Hepatic stellate cell (primary cell): ENCODE data around the gene LILRB4.
"Not testable (repeated sequence)": the region's sequence is repeated elsewhere in the genome, so short reads cannot be mapped to it uniquely, and the experiment has no call there.

ENCODE experiments used
- DNase-seq: peaks from one replicate; pipeline ENCODE4 v3.0.0; 2011; ENCODE audit warnings: low spot score

The LILRB4 gene

DNA sequence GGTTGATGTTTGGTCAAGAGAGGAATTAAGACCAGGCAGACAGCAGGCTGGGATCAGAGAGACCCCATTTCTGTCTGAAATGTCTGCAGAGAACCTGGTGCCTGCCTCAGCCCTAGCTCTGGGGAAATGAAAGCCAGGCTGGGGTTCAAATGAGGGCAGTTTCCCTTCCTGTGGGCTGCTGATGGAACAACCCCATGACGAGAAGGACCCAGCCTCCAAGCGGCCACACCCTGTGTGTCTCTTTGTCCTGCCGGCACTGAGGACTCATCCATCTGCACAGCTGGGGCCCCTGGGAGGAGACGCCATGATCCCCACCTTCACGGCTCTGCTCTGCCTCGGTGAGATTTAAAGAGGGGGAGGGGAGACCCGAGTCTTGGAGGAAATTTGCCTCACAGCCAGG lies at the start of gene LILRB4:
Gene LILRB4, plus strand, starts transcription at position 256 of the 400 bp plus-strand sequence. Its CDS starts 49 bp downstream, at position 305.
- no peak for DNase-seq

DNA sequence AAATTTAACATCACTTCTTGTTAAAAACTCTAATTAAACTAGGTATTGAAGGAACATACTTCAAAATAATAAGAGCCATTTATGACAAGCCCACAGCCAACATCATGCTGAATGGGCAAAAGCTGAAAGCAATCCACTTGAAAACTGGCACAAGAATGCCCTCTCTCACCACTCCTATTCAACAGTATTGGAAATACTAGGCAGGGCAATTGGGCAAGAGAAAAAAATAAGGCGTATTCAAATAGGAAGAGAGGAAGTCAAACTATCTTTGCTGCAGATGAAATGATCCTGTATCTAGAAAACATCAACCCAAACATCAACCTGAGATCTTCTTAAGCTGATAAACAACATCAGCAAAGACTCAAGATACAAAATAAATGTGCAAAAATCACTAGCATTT lies 48.1 kb upstream of the LILRB4 start:
- DNase-seq, result no peak

DNA sequence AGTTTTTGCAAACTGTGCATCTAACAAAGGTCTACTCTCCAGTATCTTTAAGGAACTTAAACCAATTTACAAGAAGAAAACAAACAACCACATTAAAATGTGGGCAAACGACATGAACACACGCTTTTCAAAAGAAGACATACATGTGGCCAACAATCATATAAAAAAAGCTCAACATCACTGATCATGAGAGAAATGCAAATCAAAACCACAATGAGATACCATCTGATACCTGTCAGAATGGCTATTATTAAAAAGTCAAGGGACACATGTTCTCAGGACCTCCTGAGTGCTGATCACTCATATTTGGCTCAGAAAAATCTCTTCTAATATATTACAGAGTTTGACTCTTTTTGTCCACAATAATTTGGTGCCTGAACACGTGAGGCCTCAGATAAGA lies 46.7 kb upstream of the LILRB4 start:
- no peak for DNase-seq

DNA sequence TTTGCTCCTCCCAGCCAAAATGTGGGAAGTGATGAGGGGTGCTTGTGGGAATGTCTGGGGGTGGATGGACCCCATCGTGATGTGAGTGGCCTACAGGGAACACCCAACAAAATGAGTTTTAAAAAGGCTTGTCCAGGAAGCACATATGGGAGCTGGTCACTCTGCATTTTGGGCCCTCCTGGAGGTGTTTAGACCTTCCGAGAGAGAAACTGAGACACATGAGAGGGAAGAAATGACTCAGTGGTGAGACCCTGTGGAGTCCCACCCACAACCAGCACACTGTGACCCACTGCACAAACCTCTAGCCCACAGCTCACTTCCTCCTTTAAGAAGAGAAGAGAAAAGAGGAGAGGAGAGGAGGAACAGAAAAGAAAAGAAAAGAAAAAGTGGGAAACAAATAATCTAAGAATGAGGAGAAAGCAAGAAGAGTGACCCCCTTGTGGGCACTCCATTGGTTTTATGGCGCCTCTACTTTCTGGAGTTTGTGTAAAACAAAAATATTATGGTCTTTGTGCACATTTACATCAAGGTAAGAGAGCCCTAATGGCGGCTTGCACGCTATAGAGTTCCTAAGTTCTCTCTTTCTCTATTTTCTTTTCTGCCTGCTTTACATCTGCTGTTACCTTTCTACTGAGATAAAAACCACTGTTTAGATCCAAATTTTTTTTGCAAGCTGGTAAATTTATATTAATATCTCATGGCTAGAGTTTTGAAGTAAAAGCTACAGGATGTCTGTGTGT lies 45.8 kb upstream of the LILRB4 start:
- no peak for DNase-seq

DNA sequence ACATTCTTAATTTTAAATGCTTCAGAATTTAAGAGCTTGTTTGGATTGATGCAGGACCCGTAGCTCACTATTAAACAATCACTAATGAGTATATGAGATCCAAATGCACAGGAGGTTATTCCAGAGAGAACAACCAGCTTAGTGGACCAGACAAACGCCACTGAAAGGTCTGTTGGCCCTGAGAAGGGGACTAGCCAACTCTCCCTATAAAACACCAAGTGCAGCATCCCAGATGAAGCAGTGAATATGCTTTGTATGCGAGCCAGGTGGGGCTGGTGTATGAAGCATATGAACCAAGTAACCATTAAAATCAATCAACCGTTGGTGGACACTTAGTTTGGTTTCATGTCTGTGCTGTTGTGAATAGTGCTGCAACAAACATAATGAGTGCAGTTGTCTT lies 42.3 kb upstream of the LILRB4 start:
- DNase-seq, result no peak

DNA sequence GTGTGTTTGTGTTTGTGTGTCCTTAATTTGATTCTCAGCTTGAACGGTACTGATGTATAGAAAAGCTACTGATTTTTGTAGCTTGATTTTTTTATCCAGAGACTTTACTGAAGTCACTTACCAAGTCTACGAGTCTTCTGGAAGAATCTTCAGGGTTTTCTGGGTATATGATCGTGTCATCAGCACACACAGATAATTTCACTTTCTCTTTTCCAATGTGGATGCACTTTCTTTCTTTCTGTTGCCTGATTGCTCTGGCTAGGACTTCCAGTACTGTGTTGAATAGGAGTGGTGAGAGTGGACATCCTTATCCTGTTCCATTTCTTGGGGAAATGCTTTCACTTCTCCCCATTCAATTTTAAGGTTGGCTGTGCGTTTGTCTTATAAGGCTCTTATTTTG lies 40.4 kb upstream of the LILRB4 start:
- no peak for DNase-seq

DNA sequence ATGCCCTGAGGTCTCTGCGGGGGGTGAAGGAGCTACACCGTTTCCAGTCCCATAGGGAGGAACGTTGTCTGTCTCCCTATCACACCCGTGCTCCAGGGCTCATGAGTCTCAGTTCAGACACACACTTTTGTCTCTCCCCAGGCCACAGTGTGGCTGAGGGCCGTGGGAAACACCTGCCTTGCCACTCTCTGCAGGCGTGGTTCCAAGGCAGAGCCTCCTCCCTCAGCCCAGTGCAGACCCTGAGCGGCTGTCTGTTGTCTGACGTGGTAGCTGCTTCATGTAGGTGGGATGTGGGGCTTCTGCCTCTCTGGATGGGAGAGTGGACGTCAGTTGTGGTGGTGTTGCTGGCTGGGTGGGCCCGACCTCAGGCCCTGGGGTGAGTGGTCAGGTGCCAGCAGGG lies 38.6 kb upstream of the LILRB4 start:
- DNase-seq, result not testable (repeated sequence)

DNA sequence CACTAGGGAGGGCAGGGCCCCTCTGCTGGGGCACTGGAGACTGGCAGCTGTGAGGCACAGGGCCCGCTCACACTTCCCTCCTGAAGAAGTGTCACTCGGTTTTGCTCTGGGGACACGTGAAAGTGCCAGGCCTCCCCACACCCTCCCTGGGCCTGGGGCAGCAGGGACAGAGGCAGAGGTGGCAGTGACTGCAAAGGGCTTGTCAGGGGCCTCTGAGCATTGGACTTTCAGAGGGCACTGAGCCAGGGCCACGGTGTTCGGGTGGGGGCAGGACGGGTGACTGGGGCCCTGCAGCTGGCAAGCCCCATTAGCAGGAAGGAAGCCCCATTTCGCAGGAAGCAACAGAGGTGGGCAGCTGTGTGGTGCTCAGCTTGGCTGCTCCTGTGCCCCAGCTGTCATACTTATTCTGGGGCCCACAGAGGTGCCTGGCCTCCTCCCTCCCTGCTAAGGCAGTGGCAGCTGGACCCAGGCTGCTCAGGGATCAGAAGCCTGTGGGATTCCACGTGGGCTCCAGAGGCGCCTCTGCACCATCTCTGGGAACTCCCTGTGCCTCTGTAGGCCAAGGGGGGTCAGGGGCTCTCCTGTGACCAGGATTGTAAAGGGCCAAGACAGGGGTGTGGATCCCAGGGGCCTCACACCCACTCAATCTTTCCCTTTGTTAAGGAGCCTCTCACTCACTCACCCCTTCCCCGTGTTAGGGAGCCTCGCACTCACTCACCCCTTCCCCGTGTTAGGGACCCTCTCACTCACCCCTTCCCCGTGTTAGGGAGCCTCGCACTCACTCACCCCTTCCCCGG lies 37.7 kb upstream of the LILRB4 start:
- DNase-seq, result not testable (repeated sequence)

DNA sequence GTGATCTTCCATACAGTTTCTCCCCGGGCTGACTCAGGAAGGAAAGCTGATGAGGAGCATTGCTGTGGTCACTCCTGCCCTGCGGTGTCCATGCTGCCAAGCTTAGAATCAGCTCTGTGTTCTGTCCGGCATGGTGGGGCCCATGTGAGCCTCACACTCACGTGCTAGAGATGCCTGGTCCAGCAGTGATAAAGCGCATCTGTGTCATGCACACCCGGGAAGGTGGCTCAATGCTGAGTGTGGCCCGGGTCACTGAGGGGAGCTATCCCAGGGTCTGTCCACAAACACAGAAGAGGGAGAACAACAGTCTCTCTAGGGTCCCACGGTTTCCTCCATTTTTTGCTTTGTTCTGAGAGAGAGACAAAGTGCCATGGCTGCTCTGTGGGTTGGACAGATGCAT lies 36.0 kb upstream of the LILRB4 start:
- DNase-seq, result no peak

DNA sequence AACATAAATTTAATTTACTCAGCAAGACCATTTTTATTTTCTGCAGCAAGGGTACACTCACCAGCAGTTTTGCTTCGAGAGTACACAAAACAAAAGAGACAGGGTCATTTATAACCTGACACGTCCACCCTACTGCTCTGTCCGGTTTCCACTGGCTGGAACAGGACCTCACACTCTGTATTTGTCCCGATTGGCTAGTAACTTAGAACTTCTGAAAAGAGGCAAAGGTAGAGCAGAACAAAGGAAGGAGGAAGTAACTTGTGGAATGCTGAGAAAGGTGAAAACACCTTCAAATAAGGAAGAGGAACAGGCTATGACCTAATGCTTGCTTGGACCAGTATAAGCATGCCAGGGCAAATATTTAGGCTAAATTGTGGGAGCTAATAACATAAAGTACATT lies 34.9 kb upstream of the LILRB4 start:
- not testable (repeated sequence) for DNase-seq

DNA sequence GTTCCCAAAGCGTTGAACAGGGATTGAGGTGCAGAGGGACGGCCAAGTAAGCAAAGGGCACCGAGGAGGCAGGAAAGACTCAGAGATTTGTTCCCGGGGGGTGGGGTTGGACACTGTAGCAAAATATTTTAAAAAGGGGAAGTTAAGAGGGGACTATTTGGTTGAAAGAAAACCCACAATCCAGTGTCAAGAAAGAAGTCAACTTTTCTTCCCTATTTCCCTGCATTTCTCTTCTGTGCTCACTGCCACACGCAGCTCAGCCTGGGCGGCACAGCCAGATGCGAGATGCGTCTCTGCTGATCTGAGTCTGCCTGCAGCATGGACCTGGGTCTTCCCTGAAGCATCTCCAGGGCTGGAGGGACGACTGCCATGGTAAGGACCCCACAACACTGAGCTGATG lies 32.5 kb upstream of the LILRB4 start, which contains the start of gene LILRB1:
Gene LILRB1, plus strand, starts transcription at position 223 of the 400 bp plus-strand sequence. CDS start 590 bp downstream, outside the sequence.
- not testable (repeated sequence) for DNase-seq

DNA sequence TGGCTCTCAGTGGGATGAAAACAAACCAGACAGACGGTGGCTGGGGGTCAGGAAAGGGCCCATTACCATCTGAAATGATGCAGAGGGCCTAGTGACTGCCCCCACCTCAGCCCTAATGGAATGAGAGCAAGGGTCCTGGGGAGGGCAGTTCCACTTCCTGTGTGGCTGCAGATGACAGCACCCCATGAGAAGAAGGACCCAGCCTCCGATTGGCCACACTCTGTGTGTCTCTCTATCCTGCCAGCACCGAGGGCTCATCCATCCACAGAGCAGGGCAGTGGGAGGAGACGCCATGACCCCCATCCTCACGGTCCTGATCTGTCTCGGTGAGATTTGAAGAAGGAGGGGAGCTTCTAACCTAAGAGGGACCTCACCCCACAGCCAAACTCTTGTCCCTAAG lies 32.0 kb upstream of the LILRB4 start:
- no peak for DNase-seq

DNA sequence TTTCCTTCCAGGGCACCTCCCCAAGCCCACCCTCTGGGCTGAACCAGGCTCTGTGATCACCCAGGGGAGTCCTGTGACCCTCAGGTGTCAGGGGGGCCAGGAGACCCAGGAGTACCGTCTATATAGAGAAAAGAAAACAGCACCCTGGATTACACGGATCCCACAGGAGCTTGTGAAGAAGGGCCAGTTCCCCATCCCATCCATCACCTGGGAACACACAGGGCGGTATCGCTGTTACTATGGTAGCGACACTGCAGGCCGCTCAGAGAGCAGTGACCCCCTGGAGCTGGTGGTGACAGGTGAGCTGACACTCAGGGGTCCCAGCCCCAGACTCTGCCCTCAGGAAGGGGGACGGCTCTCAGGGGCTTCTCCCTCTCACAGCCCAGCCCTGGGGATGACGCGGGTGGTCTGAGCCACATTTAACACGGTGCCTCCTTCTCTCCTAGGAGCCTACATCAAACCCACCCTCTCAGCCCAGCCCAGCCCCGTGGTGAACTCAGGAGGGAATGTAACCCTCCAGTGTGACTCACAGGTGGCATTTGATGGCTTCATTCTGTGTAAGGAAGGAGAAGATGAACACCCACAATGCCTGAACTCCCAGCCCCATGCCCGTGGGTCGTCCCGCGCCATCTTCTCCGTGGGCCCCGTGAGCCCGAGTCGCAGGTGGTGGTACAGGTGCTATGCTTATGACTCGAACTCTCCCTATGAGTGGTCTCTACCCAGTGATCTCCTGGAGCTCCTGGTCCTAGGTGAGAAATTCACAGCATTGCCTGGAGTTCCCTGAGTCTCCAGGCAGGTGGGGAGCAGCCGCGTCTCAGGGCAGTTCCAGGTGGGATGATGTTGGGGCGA lies 31.1 kb upstream of the LILRB4 start:
- not testable (repeated sequence) for DNase-seq

DNA sequence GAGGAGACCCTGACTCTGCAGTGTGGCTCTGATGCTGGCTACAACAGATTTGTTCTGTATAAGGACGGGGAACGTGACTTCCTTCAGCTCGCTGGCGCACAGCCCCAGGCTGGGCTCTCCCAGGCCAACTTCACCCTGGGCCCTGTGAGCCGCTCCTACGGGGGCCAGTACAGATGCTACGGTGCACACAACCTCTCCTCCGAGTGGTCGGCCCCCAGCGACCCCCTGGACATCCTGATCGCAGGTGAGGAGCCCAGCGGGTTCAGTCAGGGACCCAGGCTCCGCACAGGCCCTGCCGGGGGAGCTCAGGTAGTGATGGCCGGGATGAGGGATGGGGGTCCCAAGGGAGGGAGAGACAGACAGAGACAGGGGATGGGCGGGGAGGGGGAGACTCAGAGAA lies 30.3 kb upstream of the LILRB4 start:
- DNase-seq, result not testable (repeated sequence)

DNA sequence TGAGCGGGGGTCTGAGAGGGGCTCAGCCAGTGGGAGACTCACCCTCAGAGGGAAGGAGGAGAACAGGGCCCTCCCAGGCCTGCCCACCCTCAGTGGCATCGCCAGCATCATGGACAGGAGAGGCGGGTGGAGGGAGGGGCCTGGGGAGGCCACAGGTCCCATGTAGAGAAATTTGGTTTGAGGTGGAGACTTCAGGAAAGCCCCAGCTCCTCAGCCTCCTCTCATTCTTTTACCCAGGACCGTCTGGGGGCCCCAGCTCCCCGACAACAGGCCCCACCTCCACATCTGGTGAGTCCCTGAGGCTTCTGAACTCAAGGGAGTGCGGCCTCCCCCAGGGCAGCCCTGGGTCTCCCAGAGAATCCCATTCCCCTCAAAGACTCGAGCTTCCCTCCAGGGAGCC lies 29.4 kb upstream of the LILRB4 start:
- no peak for DNase-seq

DNA sequence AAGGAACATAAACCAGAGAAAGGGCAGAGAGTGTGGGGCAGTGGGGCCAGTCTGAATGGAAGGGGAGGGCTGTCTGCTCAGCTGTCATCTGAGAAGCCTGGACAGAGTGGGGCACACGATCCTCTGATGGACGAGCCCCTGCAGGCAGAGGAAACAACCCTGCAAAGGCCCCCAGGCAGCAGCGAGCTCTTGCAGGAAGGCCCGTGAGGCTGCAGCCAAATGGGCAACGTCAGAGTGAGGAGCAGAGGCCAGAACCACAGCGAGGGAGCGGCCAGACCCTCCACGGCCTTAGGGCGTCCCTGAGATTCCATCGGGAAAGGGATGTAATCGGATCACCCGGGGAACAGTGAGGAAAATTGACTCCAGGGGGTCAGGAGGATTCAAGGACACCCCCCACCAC lies 26.7 kb upstream of the LILRB4 start:
- not testable (repeated sequence) for DNase-seq

DNA sequence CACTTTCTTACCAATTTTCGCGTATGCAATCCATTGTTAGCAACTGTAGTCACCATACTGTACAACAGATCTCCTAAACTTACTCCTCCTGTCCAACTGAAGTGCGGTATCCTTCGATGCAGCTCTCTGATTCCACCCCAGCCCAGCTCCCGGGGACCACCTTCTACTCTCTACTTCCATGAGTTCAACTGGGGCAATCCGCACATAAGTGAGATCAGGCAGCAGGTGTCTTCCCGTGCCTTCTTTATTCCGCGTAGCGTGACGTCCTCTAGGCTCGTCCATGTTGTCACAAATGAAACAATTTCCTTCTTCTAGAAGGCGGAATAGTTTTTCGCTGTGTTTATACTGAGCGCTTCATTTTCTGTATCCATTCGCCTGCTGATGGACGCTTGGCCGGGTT lies 24.1 kb upstream of the LILRB4 start:
- DNase-seq, result no peak

DNA sequence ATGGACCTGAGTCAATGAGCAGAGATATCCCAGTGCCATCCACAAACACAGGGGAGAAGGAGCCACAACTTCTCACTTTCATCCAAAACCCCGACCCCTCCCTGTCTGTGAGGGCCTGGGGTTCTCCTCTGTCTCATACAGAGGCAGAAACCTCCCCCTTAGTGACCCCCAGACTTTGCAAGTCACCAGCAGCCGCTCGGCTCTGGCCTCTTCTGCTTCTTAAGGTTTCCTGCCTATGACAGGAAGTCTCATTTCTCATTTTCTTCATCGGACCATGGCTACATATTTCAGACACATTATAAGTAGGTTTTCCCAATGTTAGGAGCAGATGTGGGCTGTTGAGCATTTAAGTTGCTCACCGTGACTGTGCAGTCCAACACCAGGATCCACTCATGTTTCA lies 19.8 kb upstream of the LILRB4 start:
- DNase-seq, result not testable (repeated sequence)

DNA sequence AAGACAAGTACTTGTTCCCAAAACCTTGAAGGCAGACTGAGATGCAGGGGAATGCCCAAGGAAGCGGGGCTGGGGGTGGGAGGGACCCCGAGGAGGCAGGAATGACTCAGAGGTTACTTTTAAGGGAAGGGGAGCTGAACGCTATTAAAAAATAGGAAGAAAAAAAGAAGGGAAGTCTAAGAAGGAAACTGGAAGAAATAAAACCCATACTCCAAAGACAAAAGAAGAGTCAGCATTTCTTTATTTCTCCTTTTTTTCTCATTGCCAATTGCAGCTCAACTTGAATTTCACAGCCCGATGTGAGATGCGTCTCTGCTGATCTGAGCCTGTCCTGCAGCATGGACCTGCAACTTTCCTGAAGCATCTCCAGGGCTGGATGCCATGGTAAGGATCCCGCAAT lies 19.2 kb upstream of the LILRB4 start:
- DNase-seq, result not testable (repeated sequence)

DNA sequence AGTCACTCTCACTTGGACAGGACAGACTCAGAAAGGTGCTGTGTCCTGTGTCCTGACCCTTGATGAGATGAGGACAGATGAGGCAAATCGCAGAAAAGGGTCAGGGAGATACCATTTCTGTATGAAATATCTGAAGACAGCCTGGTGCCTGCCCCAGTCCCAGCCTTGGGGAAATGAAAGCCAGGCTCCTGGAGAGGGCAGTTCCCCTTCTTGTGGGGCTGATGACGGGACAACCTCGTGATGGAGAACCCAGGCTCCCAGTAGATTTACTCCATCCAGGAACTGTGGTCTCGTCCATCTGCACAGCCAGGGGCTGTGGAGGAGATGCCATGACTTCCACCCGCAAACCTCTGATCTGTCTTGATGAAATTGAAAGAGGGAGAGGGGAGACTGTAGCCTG lies 18.7 kb upstream of the LILRB4 start:
- DNase-seq, result no peak

DNA sequence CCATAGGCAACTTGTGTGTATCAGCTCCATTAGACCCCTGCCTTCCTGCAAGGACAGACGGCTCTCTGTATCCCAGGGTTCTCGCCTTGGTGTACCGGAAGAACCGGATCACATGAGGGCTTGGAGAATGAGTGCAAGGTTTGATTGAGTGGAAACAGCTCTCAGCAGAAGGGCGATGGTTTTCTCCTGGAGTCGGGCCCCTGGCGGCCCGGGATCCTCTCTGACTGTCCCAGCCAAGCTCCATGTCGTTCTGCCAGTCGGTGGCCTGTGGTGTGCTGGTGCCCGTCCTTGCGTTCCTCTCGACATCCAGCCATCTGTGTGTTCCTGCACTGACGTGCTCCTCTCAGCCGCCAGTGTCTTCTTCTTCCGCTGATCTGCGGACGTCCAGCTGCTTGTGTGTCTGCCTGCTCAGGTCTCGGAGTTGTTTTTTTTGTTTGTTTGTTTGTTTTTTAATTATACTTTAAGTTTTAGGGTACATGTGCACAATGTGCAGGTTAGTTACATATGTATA lies 16.4 kb upstream of the LILRB4 start:
- DNase-seq, result no peak

DNA sequence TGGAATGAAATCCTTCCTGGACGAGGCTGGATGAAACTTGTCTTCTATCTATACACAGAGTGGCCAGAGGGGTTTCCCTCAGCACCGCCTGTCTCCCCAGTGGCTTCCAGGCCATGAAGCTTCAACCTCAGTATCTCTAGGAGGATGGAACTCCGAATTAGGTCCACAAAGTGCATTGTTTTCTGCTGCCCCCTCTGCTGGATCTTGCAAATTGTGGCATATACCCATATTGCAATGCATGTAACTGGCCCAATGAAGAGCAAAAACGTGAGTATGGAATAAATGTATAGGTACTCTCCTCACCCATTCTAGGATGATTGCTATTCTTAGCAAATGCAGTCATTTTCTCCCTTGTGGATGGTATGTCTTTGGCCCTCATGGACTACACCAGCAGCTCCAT lies 14.7 kb upstream of the LILRB4 start:
- no peak for DNase-seq
